ENCODE measurements around the gene TRNT1. TPM values are rescaled to one million over a fixed set of nuclear protein-coding genes. Genes with fewer than 3 reads are reported as not detected.

Gene TRNT1
- total RNA-seq, 1 experiment from 2014 or later = 21.4 TPM

DNA sequence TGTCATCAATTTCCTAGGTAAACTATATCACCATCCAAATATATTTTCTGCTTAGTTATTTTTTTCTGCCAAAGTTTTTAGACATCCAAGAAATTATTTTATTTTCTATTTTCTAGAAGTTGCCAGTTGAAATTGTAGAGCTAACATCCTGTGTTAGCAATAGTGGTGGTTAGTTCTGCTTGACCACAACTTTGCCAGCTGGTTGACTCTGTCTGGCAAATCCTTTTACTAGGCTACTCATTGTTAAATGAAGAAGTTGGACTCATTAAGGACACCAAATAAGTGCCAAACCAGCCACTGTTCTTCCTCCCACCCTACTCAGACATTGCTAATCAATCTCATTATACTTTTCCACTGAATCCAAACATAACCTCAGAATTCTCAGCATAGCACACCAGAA, 68.1 kb downstream of the TRNT1 start:
- Histone ChIP-seq H3K4me2 (ENCODE audit: low read length) (no peak overlapping the region), H3K9me2 (ENCODE audit: insufficient read depth) (no peaks in the 10 kb centered on the region), H3K4me1 (ENCODE audit: control insufficient read depth in 1 of 2, insufficient read depth in 2 of 2, low read length in 2 of 2) (no peaks in the 10 kb centered on the region), H3K9ac (ENCODE audit: low read length) (no peak overlapping the region), H3K9me3 (ENCODE audit: control insufficient read depth in 1 of 2, insufficient read depth in 1 of 2, low read depth in 1 of 2, low read length in 2 of 2) (no peaks in the 10 kb centered on the region), H3K27me3 (ENCODE audit: insufficient read depth, low read length) (peaks cover 6% of the 10 kb centered on the region; the same call in 1 of the 2 replicates), H3K4me3 (replicated peaks in 1 of 2; ENCODE audit: low read depth in 1 of 2, low read length in 2 of 2) (no peak overlapping the region), H3K79me2 (ENCODE audit: insufficient read depth, low read length) (no peaks in the 10 kb centered on the region), H3K27ac (ENCODE audit: low read depth, low read length) (no peak overlapping the region), H3K36me3 (ENCODE audit: control insufficient read depth in 1 of 2, insufficient read depth in 2 of 2, low read length in 2 of 2) (no peaks in the 10 kb centered on the region), H4K20me1 (ENCODE audit: insufficient read depth) (no peaks in the 10 kb centered on the region), H2AFZ (ENCODE audit: low read depth, low read length, poor library complexity, severe bottlenecking) (no peak overlapping the region)
- no peak for TF ChIP-seq FOSL1 (IDR thresholded peaks at IDR 0.05; ENCODE audit: low read depth)
- TF ChIP-seq POLR2AphosphoS5 (IDR thresholded peaks at IDR 0.05; ENCODE audit: low read depth, low read length) = no peak
- TF ChIP-seq, protein P1, sequence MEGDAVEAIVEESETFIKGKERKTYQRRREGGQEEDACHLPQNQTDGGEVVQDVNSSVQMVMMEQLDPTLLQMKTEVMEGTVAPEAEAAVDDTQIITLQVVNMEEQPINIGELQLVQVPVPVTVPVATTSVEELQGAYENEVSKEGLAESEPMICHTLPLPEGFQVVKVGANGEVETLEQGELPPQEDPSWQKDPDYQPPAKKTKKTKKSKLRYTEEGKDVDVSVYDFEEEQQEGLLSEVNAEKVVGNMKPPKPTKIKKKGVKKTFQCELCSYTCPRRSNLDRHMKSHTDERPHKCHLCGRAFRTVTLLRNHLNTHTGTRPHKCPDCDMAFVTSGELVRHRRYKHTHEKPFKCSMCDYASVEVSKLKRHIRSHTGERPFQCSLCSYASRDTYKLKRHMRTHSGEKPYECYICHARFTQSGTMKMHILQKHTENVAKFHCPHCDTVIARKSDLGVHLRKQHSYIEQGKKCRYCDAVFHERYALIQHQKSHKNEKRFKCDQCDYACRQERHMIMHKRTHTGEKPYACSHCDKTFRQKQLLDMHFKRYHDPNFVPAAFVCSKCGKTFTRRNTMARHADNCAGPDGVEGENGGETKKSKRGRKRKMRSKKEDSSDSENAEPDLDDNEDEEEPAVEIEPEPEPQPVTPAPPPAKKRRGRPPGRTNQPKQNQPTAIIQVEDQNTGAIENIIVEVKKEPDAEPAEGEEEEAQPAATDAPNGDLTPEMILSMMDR (IDR thresholded peaks at IDR 0.05 in 2 of 3, conservative IDR thresholded peaks at IDR 0.05 in 1 of 3; ENCODE audit: borderline replicate concordance in 1 of 3, insufficient read depth in 1 of 3, low read depth in 2 of 3, low read length in 2 of 3) = no peak
- no peak for TF ChIP-seq ZBTB33 (IDR thresholded peaks at IDR 0.05; ENCODE audit: extremely low read depth, insufficient replicate concordance, low read length)
- TF ChIP-seq, protein P2, sequence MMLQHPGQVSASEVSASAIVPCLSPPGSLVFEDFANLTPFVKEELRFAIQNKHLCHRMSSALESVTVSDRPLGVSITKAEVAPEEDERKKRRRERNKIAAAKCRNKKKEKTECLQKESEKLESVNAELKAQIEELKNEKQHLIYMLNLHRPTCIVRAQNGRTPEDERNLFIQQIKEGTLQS (IDR thresholded peaks at IDR 0.05) = no peak
- TF ChIP-seq, protein P3, sequence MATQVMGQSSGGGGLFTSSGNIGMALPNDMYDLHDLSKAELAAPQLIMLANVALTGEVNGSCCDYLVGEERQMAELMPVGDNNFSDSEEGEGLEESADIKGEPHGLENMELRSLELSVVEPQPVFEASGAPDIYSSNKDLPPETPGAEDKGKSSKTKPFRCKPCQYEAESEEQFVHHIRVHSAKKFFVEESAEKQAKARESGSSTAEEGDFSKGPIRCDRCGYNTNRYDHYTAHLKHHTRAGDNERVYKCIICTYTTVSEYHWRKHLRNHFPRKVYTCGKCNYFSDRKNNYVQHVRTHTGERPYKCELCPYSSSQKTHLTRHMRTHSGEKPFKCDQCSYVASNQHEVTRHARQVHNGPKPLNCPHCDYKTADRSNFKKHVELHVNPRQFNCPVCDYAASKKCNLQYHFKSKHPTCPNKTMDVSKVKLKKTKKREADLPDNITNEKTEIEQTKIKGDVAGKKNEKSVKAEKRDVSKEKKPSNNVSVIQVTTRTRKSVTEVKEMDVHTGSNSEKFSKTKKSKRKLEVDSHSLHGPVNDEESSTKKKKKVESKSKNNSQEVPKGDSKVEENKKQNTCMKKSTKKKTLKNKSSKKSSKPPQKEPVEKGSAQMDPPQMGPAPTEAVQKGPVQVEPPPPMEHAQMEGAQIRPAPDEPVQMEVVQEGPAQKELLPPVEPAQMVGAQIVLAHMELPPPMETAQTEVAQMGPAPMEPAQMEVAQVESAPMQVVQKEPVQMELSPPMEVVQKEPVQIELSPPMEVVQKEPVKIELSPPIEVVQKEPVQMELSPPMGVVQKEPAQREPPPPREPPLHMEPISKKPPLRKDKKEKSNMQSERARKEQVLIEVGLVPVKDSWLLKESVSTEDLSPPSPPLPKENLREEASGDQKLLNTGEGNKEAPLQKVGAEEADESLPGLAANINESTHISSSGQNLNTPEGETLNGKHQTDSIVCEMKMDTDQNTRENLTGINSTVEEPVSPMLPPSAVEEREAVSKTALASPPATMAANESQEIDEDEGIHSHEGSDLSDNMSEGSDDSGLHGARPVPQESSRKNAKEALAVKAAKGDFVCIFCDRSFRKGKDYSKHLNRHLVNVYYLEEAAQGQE (IDR thresholded peaks at IDR 0.05; ENCODE audit: low read depth) = no peak
- TF ChIP-seq ZNF274 (IDR thresholded peaks at IDR 0.05; ENCODE audit: low read depth, low read length) = no peak
- no peak for TF ChIP-seq SIN3A (IDR thresholded peaks at IDR 0.05; ENCODE audit: low read depth)
- no peak for TF ChIP-seq SRF (IDR thresholded peaks at IDR 0.05; ENCODE audit: low read depth)
- TF ChIP-seq JUND (IDR thresholded peaks at IDR 0.05) = no peak
- TF ChIP-seq EGR1 (IDR thresholded peaks at IDR 0.05; ENCODE audit: low read depth) = no peak
- TF ChIP-seq EZH2phosphoT487 (IDR thresholded peaks at IDR 0.05; ENCODE audit: borderline replicate concordance) = no peak
- TF ChIP-seq TCF7L2 (IDR thresholded peaks at IDR 0.05; ENCODE audit: borderline replicate concordance, extremely low read depth, insufficient read depth, insufficient read length) = no peak
- TF ChIP-seq, protein P4, sequence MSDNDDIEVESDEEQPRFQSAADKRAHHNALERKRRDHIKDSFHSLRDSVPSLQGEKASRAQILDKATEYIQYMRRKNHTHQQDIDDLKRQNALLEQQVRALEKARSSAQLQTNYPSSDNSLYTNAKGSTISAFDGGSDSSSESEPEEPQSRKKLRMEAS (IDR thresholded peaks at IDR 0.05) = no peak
- no peak for TF ChIP-seq CBX3 (IDR thresholded peaks at IDR 0.05; ENCODE audit: low read depth)
- no TSS peak for BruUV-seq (replicated peaks)
- ChIA-PET CTCF (no interaction called here), RAD21 (ENCODE audit: low non-redundant PET in 1 of 2, low total read pairs in 2 of 2, uncharacterized antibody in 2 of 2, unreplicated experiment in 2 of 2) (no interaction called here), POLR2A (no interaction called here)
- intact Hi-C loops (cut with micrococcal nuclease) = no loop called here
- ATAC-seq (no peak), DNase-seq (ENCODE audit: low read depth, low spot score) (no peak)
